ENCODE data around the gene GPT2.
"Not testable (repeated sequence)": the region's sequence is repeated elsewhere in the genome, so short reads cannot be mapped to it uniquely, and the experiment has no call there.

Gene GPT2

GRCh38 chr16:46866286-46866685 is 17.9 kb upstream of the GPT2 start:
- DNase-seq, result no peak

GRCh38 chr16:46867486-46867885 is 16.7 kb upstream of the GPT2 start:
- DNase-seq, result not testable (repeated sequence)

GRCh38 chr16:46868891-46869290 is 15.3 kb upstream of the GPT2 start:
- DNase-seq, result not testable (repeated sequence)

DNA sequence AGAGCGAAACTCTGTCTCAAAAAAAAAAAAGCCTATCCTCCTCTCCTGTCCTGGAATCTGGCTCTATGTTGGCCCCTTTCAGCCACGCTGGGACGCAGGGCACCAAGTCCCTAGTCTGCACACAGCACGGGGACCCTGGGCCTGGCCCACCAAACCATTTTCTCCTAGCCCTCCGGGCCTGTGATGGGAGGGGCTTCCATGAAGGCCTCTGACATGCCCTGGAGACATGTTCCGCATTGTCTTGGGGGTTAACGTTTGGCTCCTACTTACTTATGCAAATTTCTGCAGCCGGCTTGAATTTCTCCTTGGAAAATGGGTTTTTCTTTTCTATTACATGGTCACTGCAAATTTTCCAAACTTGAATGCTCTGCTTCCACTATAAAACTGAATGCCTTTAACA is 12.6 kb upstream of the GPT2 start:
- DNase-seq, result no peak

DNA sequence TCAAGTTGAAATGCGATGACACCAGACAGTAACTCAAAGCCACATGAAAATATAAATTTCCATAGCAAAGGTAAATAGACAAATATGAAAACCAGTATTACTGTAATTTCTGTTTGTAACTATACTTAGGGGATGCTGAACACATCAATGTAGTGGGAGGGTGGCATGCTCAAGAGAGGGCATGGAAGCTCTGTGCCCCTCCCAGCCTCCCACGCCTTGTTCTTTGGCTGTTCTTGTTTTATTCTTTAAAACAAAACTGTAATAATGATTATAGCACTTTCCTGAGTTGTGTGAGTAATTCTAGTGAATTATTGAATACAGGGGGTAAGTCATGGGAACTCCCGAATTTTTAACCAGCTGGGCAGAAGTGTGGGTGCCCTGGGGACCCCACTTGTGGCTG is 11.0 kb upstream of the GPT2 start:
- DNase-seq, result no peak

DNA sequence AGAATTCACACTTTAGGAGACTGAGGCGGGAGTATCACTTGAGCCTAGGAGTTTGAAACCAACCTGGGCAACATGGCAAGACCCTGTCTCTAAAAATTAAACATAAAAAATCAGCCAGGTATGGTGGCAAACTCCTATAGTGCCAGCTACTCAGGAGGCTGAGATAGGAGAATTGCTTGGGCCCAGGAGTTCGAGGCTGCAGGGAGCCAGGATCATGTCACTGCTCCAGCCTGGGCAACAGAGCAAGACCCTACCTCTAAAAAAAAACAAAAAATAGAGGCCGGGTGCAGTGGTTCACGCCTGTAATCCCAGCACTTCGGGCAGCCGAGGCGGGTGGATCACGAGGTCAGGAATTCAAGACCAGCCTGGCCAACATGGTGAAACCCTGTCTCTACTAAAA is 8.9 kb upstream of the GPT2 start:
- DNase-seq, result no peak

- DNase-seq, result no peak
Measured at GRCh38 chr16:46882304-46882939, 1.7 kb upstream of the GPT2 start.

DNA sequence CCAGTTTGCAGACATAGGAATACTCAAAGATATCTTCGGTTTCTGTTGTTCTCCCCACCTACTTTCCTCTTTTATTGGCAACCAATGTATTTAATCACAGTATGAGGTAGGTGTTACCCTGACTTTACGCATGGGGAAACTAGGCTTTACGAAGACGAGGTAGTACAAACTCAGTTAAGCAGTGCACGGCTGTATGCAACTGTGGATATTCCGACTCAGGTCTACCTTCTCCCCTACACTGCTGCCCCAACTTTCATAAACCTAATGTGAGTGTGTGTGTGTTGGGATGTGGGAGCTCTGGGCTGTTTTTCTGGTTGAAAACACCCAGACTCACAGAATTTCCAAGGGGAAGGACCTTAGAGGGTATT is 1.2 kb upstream of the GPT2 start:
- no peak for DNase-seq

GRCh38 chr16:46883353-46883689 is 841 bp upstream of the GPT2 start:
- DNase-seq, result no peak

DNA sequence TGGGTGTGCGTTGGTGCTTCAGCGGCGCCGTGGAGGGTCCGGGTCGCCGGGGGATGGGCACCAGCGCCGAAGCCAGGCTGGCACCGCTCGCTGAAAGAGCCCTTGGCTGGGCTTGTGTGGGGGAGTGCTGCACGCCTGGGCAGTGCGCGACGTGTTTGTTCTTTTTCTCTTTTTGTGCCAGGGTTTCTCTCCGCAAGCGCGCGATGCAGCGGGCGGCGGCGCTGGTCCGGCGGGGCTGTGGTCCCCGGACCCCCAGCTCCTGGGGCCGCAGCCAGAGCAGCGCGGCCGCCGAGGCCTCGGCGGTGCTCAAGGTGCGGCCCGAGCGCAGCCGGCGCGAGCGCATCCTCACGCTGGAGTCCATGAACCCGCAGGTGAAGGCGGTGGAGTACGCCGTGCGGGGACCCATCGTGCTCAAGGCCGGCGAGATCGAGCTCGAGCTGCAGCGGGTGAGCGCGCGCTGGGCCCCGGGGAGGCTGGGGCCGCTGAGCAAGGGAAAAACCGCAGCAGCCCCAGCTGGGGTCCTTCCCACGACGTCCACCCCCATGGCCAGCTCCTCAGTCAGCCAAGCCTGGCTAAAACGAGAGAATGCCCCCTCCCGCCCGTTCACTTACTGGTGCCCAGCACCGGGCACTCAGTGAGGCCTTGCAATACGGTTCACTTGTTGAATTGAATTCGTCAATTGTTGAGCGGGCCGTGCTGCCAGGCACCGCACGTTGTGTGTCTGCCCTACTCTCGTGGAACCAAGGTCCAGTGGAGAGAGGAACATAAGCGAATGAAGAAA is 541 bp downstream of the GPT2 start:
- DNase-seq, result peak in 1 of 2 donors; percentile 5

- DNase-seq, result no peak
Measured at GRCh38 chr16:46885960-46886763, 2.0 kb downstream of the GPT2 start.

- no peak for DNase-seq
Measured at GRCh38 chr16:46886764-46887523, 2.8 kb downstream of the GPT2 start.

DNA sequence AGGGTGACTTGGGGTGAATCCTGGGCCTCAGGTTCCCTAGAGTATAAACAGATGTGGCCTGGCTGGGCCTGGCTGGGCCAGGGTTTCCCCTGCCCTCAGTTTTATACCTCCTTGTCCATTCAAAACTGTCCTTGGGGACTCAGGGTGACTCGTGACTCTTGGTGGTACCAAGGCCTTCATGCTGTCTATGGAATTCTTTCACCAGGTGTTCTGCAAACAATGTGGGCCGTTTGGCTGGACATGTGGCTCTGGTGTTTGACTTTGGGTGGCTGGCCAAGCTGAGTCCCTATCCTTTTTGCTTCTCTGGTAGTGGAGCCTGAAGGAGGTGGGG is 3.3 kb downstream of the GPT2 start:
- no peak for DNase-seq

GRCh38 chr16:46889245-46889941 is 5.2 kb downstream of the GPT2 start:
- no peak for DNase-seq

- no peak for DNase-seq
Measured at GRCh38 chr16:46889942-46890300, 5.8 kb downstream of the GPT2 start.

GRCh38 chr16:46891910-46892309 is 7.7 kb downstream of the GPT2 start:
- DNase-seq, result no peak

GRCh38 chr16:46894036-46894672 is 10.0 kb downstream of the GPT2 start:
- no peak for DNase-seq

DNA sequence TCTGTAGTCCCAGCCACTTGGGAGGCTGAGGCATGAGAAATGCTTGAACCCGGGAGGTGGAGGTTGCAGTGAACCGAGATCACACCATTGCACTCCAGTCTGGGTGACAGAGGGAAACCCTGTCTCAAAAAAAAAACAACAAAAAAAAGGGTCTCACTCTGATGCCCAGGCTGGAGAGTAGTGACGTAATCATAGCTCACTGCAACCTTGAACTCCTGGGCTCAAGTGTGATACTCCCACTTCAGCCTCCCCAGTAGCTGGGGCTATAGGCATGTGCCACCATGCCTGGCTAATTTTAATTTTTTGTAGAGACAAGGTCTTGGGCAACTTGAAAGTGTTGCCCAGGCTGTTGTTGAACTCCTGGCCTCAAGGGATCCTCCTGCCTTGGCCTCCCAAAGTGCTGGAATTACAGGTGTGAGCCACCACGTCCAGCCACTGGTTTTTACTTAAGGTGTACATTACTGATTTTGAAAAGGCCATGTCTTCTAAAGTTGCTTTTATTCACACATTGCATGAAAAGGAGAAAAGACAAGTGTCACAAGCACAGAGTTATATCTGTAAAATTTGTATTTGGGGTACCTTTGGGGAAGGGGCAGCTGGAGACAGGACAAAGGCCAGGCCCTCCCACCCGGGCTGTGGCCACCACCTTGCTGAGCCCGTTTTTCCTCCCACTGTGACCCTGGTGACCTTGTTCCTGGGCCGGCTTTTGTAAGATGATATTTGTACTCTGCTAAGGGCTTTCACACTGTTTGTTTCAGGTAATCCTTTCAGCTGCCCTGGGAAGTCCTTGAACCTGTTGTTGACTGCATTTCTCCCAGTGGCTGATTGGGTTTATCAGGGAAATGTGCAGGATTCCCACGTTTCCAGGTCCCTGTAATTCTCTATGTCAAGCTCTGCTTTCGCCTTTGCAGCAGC is 11.5 kb downstream of the GPT2 start:
- DNase-seq, result no peak

DNA sequence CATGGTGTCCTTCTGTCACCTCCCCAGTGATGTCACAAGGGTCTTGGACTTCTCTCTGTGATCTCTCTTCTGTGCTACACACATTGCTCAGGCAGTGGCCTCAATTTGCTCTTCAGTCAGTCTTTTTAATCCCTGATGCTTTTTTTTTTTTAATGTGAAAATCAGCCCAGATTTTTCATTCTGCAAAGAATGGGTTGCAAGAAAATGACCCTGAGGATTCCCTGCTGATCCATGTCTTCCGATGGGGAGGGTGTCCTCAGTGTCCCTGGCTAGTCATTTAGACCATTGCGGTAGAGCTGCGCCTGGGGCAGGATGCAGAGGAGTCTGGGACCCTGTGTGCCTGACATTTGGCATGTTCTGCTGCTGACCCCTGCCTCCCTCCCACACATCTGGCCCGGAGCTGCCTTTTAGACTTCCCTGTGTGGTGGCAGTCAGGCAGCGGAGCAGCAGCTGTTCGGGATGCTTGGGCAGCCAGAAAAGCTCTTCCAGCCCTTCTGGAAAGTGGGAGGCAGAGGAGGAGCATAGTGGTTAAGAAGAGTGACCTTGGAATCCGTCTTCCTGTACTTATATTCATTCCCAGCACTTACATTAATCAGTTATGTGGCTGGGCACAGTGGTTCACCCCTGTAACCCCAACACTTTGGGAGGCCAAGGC is 12.3 kb downstream of the GPT2 start:
- DNase-seq, result no peak

DNA sequence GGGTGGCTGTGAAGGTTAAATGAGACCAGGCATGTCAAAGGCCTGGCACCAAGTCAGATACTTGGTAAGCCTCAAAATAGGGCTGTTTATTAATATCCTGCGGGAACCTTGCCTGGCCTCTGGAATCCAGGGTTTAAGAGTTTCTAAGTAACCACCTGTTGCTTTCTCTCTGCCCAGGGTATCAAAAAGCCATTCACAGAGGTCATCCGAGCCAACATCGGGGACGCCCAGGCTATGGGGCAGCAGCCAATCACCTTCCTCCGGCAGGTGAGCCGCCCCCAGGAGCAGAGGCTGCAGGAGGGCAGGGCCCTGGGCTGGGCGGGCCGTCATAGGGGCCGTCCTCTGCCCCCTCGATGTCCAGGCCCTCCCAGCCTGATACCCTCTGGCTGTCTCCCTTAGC is 13.3 kb downstream of the GPT2 start:
- no peak for DNase-seq

DNA sequence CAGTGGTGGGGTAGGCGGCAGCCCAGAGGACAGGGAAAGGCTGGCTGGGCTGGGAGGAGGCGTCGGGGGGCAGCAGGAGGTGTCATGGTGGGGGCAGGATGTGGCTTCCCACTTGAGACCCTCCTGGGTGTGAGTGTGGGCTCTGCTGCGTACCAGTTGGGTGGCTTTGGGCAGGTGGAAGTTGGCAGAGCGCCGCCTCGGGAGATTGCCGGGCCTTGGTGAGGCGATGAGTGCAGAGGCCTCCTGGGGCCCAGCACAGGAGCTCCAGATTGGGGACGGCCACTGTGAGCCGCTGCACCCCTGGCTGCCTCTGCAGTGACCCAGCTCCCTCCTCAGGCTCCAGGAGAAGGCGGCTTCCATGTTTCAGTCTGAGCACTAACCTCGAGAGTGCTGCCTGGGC is 13.8 kb downstream of the GPT2 start:
- DNase-seq, result no peak
